Gastrocnemius medialis (tissue), 4 donors: Measurements from ENCODE around the gene HES4.

Experiments used
- POLR2A ChIP-seq, 2 donors: fragments of 450-650 bp; IDR thresholded peaks; one replicate each; pipeline ENCODE4 v1.6.1; 2017; ENCODE audit warnings: antibody characterized with exemption in 2 of 2, mild to moderate bottlenecking in 2 of 2, moderate library complexity in 2 of 2
- TF ChIP-seq, protein P1 (sequence below), 5 experiments: fragments of 450-650 bp in 3 of 5; fragments of 200-600 bp in 2 of 5; sonication (generic) in 2 of 5; IDR thresholded peaks in 4 of 5; conservative IDR thresholded peaks in 1 of 5; 1 replicate in 4 of 5; 2 replicates in 1 of 5; pipeline ENCODE4 v1.5.1; 2016 to 2019; ENCODE audit warnings: antibody characterized with exemption in 5 of 5, mild to moderate bottlenecking in 3 of 5, moderate library complexity in 3 of 5

DNA sequence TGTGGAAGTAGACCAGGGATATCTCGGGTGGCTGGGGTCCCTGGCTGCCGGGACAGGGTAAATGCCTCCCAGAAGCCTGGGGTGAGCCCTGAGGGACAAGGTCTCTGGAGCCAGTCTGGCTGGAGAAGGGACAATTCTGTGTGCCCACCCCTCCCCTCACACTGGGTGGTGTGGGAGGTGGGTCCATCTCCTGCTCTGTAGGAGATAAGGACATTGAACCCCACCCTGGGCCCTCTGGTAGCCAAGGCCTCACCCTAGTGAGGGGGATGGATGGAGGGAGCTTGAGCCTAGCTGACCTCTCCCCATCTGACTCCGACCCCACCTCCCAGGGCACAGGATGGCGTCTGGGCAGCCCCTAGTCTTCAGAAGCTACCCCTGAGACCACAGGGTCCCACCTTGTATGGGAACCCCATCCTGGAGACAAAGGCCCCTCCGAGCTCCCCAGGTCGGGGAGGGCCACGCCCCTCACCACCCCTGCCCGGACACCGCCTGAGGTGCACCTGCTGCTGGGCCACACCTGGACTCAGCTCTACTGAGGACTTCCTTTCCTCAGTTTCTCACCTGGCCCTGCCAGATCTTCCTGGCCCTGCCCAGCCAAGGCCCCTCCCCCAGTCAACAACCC is 24.4 kb upstream of the HES4 start:
- TF ChIP-seq, protein P1, sequence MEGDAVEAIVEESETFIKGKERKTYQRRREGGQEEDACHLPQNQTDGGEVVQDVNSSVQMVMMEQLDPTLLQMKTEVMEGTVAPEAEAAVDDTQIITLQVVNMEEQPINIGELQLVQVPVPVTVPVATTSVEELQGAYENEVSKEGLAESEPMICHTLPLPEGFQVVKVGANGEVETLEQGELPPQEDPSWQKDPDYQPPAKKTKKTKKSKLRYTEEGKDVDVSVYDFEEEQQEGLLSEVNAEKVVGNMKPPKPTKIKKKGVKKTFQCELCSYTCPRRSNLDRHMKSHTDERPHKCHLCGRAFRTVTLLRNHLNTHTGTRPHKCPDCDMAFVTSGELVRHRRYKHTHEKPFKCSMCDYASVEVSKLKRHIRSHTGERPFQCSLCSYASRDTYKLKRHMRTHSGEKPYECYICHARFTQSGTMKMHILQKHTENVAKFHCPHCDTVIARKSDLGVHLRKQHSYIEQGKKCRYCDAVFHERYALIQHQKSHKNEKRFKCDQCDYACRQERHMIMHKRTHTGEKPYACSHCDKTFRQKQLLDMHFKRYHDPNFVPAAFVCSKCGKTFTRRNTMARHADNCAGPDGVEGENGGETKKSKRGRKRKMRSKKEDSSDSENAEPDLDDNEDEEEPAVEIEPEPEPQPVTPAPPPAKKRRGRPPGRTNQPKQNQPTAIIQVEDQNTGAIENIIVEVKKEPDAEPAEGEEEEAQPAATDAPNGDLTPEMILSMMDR (IDR thresholded peaks at IDR 0.05 in 4 of 5, conservative IDR thresholded peaks at IDR 0.05 in 1 of 5), result no peak
- TF ChIP-seq POLR2A (IDR thresholded peaks at IDR 0.05), result no peak
